ENCODE measurements around the gene BCS1L.

DNA sequence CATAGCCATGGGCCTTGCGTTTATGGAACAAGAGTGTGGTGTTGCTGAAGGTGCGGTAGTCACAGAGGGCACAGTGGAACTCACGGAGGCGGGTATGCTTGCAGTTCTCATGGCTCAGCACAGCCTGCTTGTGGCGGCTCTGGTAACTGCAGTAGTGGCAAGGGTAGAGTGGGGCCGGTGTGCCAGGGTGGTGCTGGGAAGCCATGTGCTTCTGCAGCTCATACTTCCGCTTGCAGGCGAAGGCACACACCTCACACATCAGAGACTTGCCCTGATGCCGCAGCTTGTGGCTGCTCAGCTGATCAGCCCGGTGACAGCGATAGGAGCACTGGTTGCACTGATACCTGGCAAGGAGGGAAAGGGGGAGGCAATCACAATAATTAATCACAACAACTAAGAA lies 14.8 kb upstream of the BCS1L start:
- TF ChIP-seq POLR2A (IDR thresholded peaks at IDR 0.05; ENCODE audit: low read length) (no peak), GATA1 (IDR thresholded peaks at IDR 0.05; ENCODE audit: low read depth, low read length) (no peak)
